MCF 10A (cell line): ENCODE measurements around the gene TOLLIP. TPM values are rescaled to one million over a fixed set of nuclear protein-coding genes. Genes with fewer than 3 reads are reported as not detected.

Experiments used
- BruUV-seq: library from RNA; stranded (reverse); fragments of 400-500 nt; replicated peaks from 2 replicates; lab custom pipeline; 2021; lab: Mats Ljungman, UMichigan
- CTCF ChIA-PET: fragments of 300-600 bp; sonication (Branson Sonifier 250); formaldehyde crosslinking; extraction: SDS; loops from one replicate; lab custom pipeline; 2021; ENCODE audit warnings: antibody characterized with exemption, inconsistent platforms; lab: Yijun Ruan, JAX
- POLR2A ChIA-PET: fragments of 300-600, 350-650 bp; sonication (Branson Sonifier 250); formaldehyde crosslinking; extraction: SDS; loops from one replicate; lab custom pipeline; 2020; ENCODE audit warnings: antibody characterized with exemption, inconsistent platforms; lab: Yijun Ruan, JAX
- DNase-seq: peaks from one replicate; pipeline ENCODE4 v3.0.0-alpha.2; 2018; ENCODE audit not compliant: unreplicated experiment
- H3K27ac Mint-ChIP-seq: one replicate; pipeline ENCODE4 v1.8.0; 2022; ENCODE audit warnings: mild to moderate bottlenecking, low read depth, mixed read lengths; ENCODE audit not compliant: unreplicated experiment
- H3K27me3 Mint-ChIP-seq: one replicate; pipeline ENCODE4 v1.8.0; 2022; ENCODE audit warnings: mixed read lengths; ENCODE audit not compliant: insufficient read depth, unreplicated experiment
- H3K36me3 Mint-ChIP-seq: one replicate; pipeline ENCODE4 v1.8.0; 2022; ENCODE audit warnings: mild to moderate bottlenecking, moderate library complexity, mixed read lengths; ENCODE audit not compliant: insufficient read depth, unreplicated experiment
- H3K4me1 Mint-ChIP-seq: one replicate; pipeline ENCODE4 v1.8.0; 2022; ENCODE audit warnings: mixed read lengths; ENCODE audit not compliant: insufficient read depth, unreplicated experiment
- H3K4me3 Mint-ChIP-seq: one replicate; pipeline ENCODE4 v1.8.0; 2022; ENCODE audit warnings: mild to moderate bottlenecking, moderate library complexity, mixed read lengths; ENCODE audit not compliant: unreplicated experiment
- H3K9me3 Mint-ChIP-seq: one replicate; pipeline ENCODE4 v1.8.0; 2022; ENCODE audit warnings: mixed read lengths; ENCODE audit not compliant: unreplicated experiment
- CTCF ChIP-seq: fragments of 200-600 bp; IDR thresholded peaks from one replicate; pipeline ENCODE4 v1.8.0; 2022; ENCODE audit warnings: antibody characterized with exemption, mild to moderate bottlenecking; ENCODE audit not compliant: unreplicated experiment
- intact Hi-C: fragments of 100-400 bp; cut with micrococcal nuclease; formaldehyde crosslinking; loops from 2 replicates; pipeline ENCODE4 v1.14.1; 2022
- total RNA-seq: library from RNA; stranded (reverse); gene quantifications from 2 replicates; pipeline ENCODE4 v1.2.3, GENCODE V29; 2022

TOLLIP gene
- total RNA-seq, 1 experiment from 2014 or later, result 58.8 TPM

- Mint-ChIP-seq H3K4me1 (peaks cover 1% of the 10 kb centered on the region), H3K27me3 (no peaks in the 10 kb centered on the region), H3K36me3 (peaks cover 24% of the 10 kb centered on the region), H3K27ac (no peak overlapping the region), H3K9me3 (no peaks in the 10 kb centered on the region), H3K4me3 (no peak overlapping the region)
- no TSS peak for BruUV-seq
- DNase-seq, result no peak
- TF ChIP-seq CTCF, result peak; percentile 21
- ChIA-PET POLR2A (no interaction called here), CTCF (interaction anchor here (1.1 kb wide), 1 partner anchor 30 kb away, joined by 3 read pairs; no protein-coding TSS in a partner anchor)
- intact Hi-C loops, result no loop called here
Measured at GRCh38 chr11:1293619-1294015, 15.8 kb downstream of the TOLLIP start.

- no TSS peak for BruUV-seq
- no peaks in the 10 kb centered on the region for H3K27me3 Mint-ChIP-seq
- no peak for DNase-seq
- intact Hi-C loops, result no loop called here
- CTCF ChIA-PET, result interaction anchor here (1.1 kb wide), 1 partner anchor 29 kb away, joined by 3 read pairs; no protein-coding TSS in a partner anchor
- no peaks in the 10 kb centered on the region for H3K4me1 Mint-ChIP-seq
- H3K4me3 Mint-ChIP-seq, result no peak overlapping the region
- H3K9me3 Mint-ChIP-seq, result no peaks in the 10 kb centered on the region
- peaks cover 27% of the 10 kb centered on the region for H3K36me3 Mint-ChIP-seq
- POLR2A ChIA-PET, result no interaction called here
- H3K27ac Mint-ChIP-seq, result peak overlapping the region; percentile 77
- no peak for TF ChIP-seq CTCF
Measured at GRCh38 chr11:1292644-1293618, 16.5 kb downstream of the TOLLIP start.

GRCh38 chr11:1292018-1292643, 17.3 kb downstream of the TOLLIP start:
- no peaks in the 10 kb centered on the region for H3K9me3 Mint-ChIP-seq

More at GRCh38 chr11:1292018-1292643, 17.3 kb downstream of the TOLLIP start:
- peaks cover 33% of the 10 kb centered on the region for H3K36me3 Mint-ChIP-seq
- H3K27ac Mint-ChIP-seq, result peak overlapping the region; percentile 77
- no peaks in the 10 kb centered on the region for H3K4me1 Mint-ChIP-seq
- H3K4me3 Mint-ChIP-seq, result no peak overlapping the region
- BruUV-seq, result no TSS peak
- POLR2A ChIA-PET, result no interaction called here
- no peaks in the 10 kb centered on the region for H3K27me3 Mint-ChIP-seq
- CTCF ChIA-PET, result no interaction called here
- no peak for TF ChIP-seq CTCF
- DNase-seq, result no peak
- intact Hi-C loops, result no loop called here
